ENCODE results near the gene ZNF440.
"Not testable (repeated sequence)": the region's sequence is repeated elsewhere in the genome, so short reads cannot be mapped to it uniquely, and the experiment has no call there.

GRCh38 chr19:11847615-11848014 lies 33.5 kb downstream of the ZNF440 start:
- TF ChIP-seq CTCF (IDR thresholded peaks at IDR 0.05 in 2 of 3, conservative IDR thresholded peaks at IDR 0.05 in 1 of 3; ENCODE audit: borderline replicate concordance in 1 of 3, insufficient read depth in 1 of 3, low read depth in 2 of 3, low read length in 2 of 3); FOSL1 (IDR thresholded peaks at IDR 0.05; ENCODE audit: low read depth); POLR2A (IDR thresholded peaks at IDR 0.05; ENCODE audit: borderline replicate concordance, extremely low read depth, insufficient read depth, insufficient read length); EZH2 (IDR thresholded peaks at IDR 0.05): not testable (repeated sequence)
